GM21825 (cell line): ENCODE results near the gene AMMECR1.

Experiments used
- ATAC-seq: cut with Tn5 transposase; IDR thresholded peaks from one replicate; pipeline ENCODE4 v1.9.1; 2021; ENCODE audit warnings: mild to moderate bottlenecking, moderate library complexity; ENCODE audit not compliant: unreplicated experiment

AMMECR1 gene

DNA sequence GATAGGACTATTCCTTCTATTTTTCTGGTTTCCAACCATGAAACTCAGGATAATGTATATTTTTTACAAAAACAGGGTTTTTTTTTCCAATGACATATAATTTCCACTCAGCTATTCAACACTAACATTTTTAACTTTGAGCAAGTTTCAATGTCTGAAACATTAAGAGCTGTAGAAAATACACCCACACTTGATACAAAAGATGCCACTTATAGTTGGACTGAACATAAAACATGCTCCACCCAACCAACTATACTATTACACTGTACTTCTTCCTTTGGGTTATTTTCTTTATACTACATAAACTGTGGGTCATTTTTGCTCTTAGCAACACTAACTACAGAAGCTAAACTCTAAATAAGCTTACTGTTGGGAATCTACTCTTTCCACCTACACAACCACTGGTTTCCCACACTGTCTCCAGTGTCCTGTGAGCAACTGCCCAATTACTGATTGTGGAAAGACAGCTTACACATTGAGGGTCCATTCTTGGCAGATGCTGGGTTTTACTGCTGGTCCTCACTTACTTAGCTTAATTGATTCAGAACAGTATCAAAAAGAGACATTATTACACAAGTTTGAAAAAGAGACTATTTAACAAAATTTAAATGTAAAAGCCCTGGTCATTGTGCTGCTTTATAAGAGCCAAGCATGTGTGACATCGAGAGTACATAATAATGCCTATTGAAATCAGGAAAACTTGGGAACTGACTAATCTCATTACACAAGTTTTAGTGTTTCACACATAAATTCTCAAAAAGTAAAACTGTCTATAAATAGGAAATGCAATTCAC lies 6.3 kb downstream of the AMMECR1 start:
- no peak for ATAC-seq

DNA sequence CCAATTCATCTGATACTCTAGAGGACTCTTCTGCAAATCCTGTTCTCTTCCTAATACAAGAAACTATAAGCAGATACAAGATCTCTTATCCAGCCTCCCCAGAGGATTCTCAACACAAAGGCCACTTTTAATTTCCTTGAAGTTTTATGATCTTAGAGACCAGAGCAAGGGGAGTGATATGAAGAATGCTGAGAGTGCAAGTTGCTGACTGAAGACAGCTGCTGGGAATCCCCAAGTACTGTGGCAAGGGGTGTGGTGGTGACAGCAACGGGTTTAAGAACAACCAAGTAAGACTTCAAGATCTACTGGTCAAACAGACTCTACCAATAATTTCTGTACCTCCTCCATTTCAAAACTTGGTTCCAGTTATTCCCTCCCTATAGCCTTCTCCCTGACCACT lies 7.0 kb downstream of the AMMECR1 start:
- peak; percentile 86 for ATAC-seq

DNA sequence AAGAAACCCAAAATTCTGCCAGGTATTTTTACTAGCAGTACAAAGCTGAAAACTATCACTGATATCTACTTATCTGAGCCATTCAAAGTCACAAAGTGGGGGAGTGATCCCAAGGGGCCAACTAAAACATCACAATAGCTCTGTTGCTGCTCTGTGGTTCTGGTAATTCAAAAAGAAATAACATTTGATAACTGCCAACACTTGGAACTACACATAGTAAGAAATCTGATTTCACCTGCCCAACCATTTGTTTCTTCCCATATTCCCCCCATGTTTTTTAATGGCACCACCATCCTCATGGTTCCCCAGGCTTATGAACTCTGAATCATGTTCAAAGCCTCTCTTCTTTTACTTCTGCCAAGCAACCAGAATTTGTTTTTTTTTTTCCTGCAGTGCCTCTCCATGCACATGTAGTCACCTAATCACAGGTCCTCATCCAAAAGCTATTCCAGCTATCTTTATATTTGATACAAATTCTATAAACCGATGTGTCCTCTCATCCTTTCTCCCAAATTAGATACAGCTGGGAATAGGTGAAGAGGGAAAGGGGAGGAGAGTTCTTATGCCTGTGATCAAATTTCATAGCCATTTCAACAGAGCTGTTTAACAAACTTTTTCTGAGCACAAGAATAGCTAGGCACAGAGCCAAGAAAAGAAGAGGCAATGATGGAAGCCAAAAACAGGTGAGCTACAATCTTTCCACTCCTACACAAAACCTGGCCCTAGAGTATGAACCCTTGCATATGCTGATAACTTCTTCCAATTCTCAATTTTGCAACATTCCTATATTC lies 7.7 kb downstream of the AMMECR1 start:
- no peak for ATAC-seq

DNA sequence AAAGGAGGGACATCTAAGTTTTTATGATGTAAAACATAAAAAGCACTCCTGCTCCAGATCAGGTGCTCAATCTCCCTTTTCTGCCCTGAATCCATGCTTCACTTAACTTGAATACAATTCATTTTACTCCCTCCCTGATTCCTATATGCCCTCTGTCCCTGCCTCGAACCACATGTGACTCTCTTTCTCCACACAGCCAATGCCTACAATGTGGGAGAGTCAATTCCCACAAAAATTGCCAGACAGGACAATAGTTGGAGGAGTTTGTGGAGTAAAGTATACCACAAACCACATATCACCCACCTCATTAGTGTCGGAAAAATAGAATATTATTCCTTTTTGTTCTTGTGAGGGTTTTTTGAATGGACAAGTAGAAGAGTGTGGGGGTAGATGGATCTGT lies 9.7 kb downstream of the AMMECR1 start:
- no peak for ATAC-seq

DNA sequence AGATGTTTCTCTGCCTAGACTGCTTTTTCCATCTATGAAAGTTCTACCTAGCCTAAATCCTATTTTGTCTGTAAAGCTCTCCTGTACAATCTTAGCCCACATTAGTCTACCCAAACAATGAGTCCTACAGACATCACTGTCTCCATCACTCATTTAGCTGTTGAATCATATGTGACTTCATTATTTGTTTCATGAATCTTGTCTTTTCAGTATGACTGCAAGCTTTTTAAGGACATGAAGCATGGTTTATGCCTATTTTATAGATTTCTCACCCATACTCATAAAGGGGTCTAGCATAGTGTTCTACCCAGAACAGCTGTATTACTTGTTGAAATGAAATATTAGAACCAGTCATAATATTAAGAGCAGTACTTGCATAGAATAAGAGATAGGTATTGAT lies 13.0 kb downstream of the AMMECR1 start:
- no peak for ATAC-seq

DNA sequence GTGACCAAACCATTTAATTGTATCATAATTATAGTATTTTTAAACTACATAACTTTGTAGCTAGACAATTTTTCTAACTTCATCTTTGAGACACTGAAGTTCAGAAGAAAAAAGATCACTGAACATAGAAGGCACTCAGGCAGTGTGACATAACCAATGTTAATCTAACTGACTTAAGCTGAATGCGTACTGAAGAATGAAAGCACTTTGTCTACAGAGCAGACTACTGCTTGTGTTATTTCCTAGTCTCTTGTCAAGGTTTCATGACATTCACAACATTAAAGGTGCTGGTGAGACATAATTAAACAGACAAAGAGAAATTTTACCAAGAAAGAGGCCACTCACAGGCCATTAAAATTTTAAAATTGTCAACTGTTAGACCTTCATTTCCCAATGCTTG lies 13.5 kb downstream of the AMMECR1 start:
- no peak for ATAC-seq

DNA sequence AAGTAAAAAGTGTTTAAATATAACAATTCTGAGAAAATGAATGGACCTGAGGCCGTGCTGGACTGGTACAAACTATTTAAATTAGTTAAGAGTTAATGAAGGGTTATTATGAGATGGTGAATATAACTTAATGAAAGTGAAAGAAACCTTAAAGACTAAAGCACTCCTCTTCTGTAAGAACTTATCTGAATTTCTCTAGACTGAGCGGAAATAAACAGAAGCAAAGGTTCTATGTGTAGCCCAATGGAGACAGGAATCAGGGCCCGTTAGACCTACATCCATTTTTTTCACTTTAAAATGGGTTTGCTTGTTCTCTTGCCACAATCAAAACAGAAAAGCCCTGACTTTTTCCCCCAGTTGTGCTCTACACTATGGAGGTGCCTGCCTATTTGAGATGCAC lies 14.9 kb downstream of the AMMECR1 start:
- no peak for ATAC-seq

DNA sequence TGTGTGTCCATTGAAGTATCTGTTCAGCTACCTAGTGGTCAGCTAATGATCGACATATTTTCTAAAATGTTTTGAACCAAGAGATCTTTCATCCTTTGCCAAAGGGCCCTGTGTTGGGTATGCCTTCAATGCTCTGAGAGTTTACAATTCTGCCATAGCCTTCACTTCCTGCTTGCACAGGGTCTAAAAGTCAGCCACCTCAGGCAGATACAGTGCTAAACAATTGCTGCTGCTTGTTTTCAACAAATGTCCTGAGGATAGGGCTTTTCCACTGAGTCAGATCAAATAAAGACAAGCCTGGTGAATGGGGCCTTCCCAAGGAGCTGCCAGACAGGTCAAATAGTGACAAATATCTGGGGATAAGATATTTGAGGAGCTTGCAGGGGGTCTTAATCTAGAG lies 16.7 kb downstream of the AMMECR1 start:
- no peak for ATAC-seq

DNA sequence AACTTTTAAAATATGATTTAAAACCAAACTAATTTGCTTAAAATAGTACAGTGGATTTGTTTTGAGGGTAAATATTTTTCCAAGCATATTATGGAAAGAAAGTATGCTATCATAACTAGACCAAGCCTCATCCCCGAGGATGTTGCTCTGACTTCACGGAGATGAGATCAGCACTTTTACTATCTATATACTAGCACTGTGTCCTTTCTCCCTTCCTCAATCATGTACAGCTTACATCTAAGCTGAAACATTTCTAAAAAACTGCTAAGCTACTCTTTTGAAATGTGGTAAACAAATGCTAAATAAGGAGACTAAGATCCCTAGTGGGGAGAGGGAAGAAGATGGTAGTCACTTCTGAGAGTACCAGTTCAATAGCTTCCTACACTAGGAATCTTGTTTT lies 23.8 kb downstream of the AMMECR1 start:
- no peak for ATAC-seq

DNA sequence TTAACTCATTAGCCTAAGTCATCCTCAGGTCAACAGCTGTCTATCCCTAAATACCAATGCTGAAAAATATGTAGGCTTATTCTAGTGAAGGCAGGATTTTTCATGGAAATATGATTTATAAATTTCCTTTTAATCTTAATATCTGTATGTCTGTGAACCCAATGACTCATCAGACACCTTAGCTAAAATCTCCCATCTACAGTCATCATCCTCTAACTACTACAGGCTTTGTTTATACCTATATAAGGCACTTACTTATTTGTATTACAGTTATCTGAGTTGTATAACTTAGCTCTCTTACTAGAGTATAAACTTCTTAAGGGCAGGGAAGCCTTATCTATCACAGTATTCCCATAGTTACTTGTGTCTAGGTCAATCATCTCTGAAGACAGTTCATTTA lies 24.2 kb downstream of the AMMECR1 start:
- ATAC-seq, result no peak

DNA sequence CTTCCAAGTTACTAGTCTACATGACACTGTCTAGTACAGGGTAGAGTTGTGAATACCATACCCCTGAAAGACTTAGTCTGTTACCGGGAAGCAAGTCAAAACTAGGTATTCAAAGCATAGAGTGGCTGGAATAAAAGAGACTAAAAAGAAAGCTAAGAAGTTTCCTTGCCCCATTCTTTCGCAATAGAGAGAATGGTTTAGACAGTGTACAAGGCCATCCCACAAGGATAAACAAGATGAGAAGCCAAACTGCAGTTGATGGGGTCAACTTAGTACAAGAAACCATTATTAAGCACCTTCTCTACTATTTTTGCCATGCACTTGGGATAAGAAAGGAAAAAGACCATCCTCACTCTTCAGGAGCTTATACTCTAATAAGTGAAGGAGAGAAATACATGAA lies 30.3 kb downstream of the AMMECR1 start:
- no peak for ATAC-seq

DNA sequence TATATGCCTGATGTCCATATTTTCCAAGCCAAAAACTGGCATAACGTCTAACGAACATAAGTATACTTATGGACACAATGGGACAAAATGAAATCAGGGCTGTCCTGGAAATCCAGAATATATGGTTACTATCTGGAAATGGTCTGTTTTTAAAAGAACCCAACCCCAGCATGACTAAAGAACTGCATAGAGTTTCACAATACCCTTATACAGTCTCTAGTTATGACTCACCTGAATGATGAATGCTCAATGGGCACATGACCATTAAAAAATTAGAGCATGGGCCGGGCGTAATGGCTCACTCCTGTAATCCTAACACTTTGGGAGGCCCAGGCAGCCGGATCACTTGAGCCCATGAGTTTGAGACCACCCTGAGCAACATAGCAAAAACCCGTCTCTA lies 31.8 kb downstream of the AMMECR1 start:
- no peak for ATAC-seq

DNA sequence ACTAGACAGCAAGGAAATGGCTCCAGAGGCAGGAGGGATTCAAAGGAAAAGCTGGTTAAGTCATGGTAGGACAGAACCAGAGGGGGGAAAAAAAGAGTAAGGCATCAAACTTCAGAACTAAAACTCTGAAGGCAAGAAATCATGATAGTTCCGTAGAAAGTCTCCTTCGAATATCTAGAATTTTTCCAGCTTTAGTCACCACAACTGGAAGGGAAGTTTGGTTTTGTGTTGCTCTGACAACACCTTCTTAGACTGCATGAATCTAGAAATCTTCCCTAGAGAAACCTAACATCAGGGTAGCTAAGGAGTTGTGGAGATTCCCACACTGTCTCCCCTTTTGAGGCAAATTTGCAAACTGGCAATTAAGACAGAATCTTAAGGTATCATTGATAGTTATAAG lies 33.7 kb downstream of the AMMECR1 start:
- no peak for ATAC-seq

DNA sequence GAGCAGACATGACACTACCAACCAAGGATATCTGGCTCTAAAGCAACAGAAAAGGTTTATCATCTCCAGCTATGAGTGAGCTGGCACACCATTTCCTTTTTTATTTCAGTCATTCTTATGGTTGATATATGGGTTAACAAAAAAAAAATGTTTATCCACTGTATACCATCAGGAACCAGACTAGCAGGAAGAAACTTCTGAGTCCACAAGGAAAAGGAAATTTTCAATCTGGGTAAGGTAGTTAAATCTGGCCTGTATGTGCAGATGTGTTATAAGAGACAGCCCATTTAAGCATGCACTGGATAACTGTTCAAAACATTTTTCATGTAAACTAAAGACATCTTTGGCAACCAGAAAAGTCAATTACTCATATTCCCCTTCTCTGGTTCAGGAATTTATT lies 35.0 kb downstream of the AMMECR1 start:
- ATAC-seq, result no peak

DNA sequence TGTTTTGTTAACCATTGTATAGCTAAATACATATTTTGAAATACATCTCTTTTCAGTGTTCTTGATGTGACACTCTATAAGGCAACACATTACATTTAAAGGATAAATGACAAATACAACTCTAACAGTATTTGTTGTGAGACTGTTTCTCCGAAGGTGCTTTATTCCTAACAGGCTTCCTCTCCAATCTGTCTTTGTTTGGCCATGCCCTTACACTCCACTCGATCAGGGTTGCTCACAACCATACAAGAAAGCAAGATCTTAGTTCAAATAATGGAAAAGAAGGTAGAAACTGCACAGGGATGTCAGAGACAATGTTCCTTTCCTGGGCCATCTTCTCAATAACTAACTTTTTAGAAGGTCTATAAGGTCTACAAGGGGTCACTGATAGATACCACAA lies 36.5 kb downstream of the AMMECR1 start:
- no peak for ATAC-seq

DNA sequence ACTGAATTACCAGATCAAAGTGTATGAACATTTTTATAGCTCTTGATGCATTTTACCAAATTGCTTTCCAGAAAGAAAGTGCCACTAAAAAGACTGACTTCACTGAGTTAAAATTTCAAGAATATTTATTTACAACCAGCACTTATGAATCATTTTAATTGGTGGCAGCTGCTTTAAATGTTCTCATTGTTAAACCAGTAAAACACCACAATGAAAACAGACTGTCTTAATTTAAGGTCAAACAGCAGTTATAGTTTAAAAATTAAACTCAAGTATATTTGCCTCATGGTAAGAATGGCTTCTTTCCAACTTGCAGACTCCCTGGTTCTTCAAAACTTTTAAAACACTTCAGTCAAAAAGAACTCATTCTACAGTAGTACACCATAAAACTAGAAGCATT lies 36.9 kb downstream of the AMMECR1 start:
- no peak for ATAC-seq

DNA sequence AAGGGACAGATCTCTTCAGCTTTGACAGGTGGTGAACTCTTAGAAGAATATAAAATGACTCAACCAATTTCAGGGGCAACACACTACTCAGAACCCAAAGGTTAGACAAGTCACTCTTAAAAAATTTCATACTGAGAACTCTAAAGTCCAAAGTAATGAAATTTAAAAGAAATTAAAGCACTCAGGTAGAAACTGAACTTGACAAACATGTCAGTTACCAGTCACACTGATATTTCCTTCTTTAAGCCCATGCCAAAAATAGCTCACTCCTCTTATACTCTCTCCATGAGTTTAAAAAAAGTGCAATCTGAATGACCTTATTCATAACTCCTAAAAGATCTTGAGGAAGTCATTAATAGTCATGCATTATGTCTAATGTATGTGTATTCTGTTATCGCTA lies 40.3 kb downstream of the AMMECR1 start:
- no peak for ATAC-seq

DNA sequence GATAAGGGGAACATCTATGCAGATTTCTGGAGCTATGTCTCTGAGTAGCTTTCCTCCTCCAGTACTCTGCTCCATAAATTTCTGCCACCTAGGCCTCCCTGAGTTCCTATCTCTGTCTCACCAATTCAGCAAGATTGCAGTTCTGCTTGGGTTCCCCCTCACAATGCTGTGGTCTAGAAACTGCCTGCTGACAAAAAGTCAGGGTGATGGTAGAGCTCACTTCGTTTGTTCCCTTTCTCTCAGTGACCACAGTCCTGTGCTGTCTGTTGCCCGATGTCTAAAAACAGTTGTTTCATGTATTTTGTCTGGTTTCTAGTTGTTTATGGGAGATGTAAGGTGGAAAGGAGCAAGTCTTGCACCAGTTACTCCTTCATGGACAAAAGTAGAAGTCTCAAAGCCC lies 41.1 kb downstream of the AMMECR1 start:
- ATAC-seq, result peak; percentile 84

DNA sequence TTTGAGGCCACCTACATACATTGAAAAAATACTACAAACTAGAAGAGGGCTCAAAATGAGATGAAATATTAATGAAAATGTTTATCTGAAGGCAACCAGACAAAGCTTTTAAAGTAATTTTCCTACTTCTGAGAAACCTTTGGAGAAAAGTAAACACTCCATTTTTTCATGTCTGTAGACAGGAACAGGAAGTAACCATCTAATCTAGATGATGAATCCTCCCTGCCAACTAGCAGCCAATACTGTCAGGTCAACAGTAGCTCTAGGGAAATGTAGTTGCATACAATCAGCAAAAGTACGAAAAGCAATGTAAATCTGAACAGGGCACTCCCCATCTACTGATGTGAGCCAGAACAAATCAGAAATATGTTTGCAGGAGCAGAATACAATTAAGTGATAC lies 49.0 kb downstream of the AMMECR1 start:
- ATAC-seq, result no peak

DNA sequence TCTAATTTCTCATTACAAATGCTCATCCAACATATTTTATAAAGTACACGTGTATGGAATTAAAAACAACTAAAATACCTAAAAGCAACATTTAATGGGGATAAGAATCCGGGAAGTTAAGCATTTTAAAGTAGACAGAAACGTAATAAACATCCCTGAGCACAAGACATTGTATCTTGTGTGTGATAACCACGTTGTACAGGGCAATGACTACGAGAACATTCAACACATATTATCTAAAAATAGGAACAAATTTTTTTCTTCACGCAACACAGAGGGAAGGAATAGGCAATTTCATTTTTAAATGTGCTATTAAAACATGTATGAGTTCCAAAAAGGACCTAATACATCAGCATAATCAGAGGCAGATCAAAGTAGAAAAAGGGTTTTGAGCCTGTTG lies 49.5 kb downstream of the AMMECR1 start:
- ATAC-seq, result no peak

DNA sequence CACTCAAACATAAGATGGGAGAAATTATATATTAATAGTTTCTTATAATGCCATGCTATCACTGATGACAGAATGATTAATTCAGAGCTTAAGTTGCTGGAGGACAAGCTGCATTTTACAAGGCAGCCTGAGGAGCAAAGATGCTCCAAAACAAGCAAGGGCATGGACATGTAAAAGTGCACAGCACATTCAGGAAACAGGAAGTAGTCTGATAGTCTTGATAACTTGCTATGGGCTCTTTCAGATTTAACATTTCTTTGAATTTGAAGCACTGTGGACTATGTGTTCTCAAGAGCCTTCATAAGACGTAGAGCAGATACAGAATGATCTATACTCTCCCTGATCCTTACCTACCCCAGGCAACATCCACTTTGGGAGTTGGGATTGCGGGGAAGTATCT lies 50.0 kb downstream of the AMMECR1 start:
- ATAC-seq, result no peak

DNA sequence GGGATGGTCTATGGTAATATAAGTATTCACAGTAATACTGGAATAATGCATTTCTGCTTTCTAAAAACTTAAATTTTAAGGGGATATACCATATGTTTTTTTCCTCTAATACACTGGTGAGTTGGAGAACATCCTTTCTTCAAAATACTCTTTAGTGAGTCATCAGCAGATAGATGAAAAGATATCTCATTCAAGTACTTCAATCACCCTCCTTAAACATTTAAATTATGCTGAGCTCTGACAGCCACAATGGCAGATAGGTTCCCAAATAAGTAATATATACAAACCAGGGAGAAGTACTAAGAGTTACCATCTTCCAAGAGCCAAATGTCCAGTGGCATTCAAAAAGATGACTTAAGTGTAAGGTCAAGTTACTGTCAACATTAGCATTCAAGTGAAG lies 52.2 kb downstream of the AMMECR1 start:
- ATAC-seq, result no peak

DNA sequence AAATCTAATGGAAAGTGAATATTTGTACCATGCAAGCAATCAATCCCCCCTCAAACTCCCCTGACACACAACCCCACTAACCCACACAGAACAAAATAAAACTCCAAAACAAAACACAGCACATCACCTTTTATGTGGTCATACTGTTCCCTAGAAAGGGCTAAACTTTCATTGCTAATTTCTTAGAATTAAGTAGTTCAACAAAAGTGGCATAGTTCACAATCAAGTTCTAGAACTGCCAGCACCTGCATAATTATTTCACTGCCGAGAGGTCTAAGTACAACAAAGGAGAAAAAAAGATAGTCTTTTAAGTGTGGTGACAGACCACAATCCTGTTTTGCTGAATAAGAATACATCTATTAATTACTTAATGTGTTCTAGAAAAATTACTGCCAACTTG lies 58.8 kb downstream of the AMMECR1 start:
- ATAC-seq, result no peak
